ENCODE data around the gene PMVK. TPM values are rescaled to one million over a fixed set of nuclear protein-coding genes. Genes with fewer than 3 reads are reported as not detected.

Gene PMVK
- total and polyA plus RNA-seq, 4 donors, result 18.4 to 48.8 (median 43.4) TPM

GRCh38 chr1:154964359-154964758 is 27.8 kb upstream of the PMVK start:
- Histone ChIP-seq H3K27ac (ENCODE audit: low read depth in 1 of 2, low read length in 1 of 2) (no peak overlapping the region), H3K9me3 (ENCODE audit: control insufficient read depth in 4 of 4, insufficient read depth in 3 of 4, low read length in 3 of 4) (no peaks in the 10 kb centered on the region), H3K4me3 (no peak overlapping the region), H3K4me1 (ENCODE audit: control insufficient read depth in 5 of 5, insufficient read depth in 5 of 5, low read length in 5 of 5) (peaks cover 5 to 31% (median 15%) of the 10 kb centered on the region in 5 donors), H3K9ac (ENCODE audit: insufficient read depth in 1 of 2, low read length in 2 of 2) (no peak overlapping the region), H3K27me3 (ENCODE audit: control insufficient read depth in 3 of 3, insufficient read depth in 3 of 3, low read length in 2 of 3) (no peaks in the 10 kb centered on the region), H3K36me3 (ENCODE audit: control insufficient read depth in 4 of 4, insufficient read depth in 4 of 4, low read length in 4 of 4) (peaks cover 18 to 54% (median 35%) of the 10 kb centered on the region in 4 donors)
- TF ChIP-seq, protein P1, sequence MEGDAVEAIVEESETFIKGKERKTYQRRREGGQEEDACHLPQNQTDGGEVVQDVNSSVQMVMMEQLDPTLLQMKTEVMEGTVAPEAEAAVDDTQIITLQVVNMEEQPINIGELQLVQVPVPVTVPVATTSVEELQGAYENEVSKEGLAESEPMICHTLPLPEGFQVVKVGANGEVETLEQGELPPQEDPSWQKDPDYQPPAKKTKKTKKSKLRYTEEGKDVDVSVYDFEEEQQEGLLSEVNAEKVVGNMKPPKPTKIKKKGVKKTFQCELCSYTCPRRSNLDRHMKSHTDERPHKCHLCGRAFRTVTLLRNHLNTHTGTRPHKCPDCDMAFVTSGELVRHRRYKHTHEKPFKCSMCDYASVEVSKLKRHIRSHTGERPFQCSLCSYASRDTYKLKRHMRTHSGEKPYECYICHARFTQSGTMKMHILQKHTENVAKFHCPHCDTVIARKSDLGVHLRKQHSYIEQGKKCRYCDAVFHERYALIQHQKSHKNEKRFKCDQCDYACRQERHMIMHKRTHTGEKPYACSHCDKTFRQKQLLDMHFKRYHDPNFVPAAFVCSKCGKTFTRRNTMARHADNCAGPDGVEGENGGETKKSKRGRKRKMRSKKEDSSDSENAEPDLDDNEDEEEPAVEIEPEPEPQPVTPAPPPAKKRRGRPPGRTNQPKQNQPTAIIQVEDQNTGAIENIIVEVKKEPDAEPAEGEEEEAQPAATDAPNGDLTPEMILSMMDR (IDR thresholded peaks at IDR 0.05; ENCODE audit: control extremely low read depth, extremely low read depth), result no peak
- ATAC-seq (ENCODE audit: insufficient read depth, low FRiP score), result no peak
- WGBS, 2 donors, result 88 to 90% methylated on average over 6 of the region's 6 CpGs
- no peak for DNase-seq

DNA sequence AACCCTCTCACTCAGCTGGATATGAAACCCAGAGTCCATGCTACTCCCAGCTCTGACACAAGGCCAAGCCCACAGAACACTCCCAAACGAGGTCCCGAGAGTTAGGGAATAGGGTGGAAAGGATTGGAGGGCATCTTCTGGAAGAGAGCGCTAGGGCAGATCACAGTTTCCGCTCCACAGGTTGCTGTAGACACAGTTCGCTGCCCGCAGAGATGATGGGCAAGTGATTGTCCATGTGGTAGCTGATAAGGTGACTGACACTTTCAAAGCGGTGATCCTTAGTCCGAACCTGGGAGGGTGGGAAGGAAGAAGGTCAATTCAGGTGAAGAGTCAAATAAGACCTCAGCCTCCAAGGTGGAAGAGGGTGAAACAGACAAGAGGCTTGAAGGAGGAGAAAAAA is 27.1 kb upstream of the PMVK start:
- H3K36me3 ChIP-seq (ENCODE audit: control insufficient read depth in 4 of 4, insufficient read depth in 4 of 4, low read length in 4 of 4), result peaks cover 18 to 52% (median 38%) of the 10 kb centered on the region in 4 donors
- peaks cover 5 to 24% (median 9%) of the 10 kb centered on the region in 5 donors for H3K4me1 ChIP-seq (ENCODE audit: control insufficient read depth in 5 of 5, insufficient read depth in 5 of 5, low read length in 5 of 5)
- no peaks in the 10 kb centered on the region for H3K9me3 ChIP-seq (ENCODE audit: control insufficient read depth in 4 of 4, insufficient read depth in 3 of 4, low read length in 3 of 4)
- ATAC-seq (ENCODE audit: insufficient read depth, low FRiP score), result no peak
- DNase-seq, result no peak
- WGBS, 2 donors, result 88 to 90% methylated on average over 8 of the region's 8 CpGs
- TF ChIP-seq, protein P1 (IDR thresholded peaks at IDR 0.05; ENCODE audit: control extremely low read depth, extremely low read depth), result no peak
- no peak overlapping the region for H3K27ac ChIP-seq (ENCODE audit: low read depth in 1 of 2, low read length in 1 of 2)
- no peaks in the 10 kb centered on the region for H3K27me3 ChIP-seq (ENCODE audit: control insufficient read depth in 3 of 3, insufficient read depth in 3 of 3, low read length in 2 of 3)
- no peak overlapping the region for H3K9ac ChIP-seq (ENCODE audit: insufficient read depth in 1 of 2, low read length in 2 of 2)
- no peak overlapping the region for H3K4me3 ChIP-seq

DNA sequence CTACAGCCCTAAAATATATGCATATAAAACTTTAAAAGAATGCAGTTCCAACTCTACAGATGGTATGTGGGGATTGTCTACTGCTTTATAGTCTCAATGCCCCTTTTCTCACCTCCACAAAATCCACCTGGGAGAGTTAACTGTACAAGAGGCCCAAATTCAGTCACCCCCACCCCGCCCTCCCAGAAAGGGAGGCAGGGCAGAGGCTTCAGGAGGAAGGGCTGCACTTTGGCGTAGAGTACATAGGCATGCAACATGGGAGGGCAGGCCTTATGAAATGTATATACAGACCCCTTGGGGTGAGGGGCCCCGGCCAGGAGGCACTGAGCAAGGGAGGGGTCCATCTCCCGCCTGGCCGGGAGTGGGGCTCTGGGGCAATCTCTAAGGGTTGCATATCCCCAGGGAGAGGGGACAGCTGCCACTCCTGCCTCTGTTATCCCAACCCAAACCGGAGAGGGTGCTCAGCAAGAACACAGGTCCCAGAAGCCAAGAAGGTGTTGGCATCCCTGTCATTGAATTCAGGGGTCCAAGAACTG is 26.3 kb upstream of the PMVK start:
- TF ChIP-seq, protein P1 (IDR thresholded peaks at IDR 0.05; ENCODE audit: control extremely low read depth, extremely low read depth), result no peak
- H3K4me1 ChIP-seq (ENCODE audit: control insufficient read depth in 5 of 5, insufficient read depth in 5 of 5, low read length in 5 of 5), result peaks cover 5 to 22% (median 9%) of the 10 kb centered on the region in 5 donors
- DNase-seq (no peak), ATAC-seq (ENCODE audit: insufficient read depth, low FRiP score) (no peak)
- H3K36me3 ChIP-seq (ENCODE audit: control insufficient read depth in 4 of 4, insufficient read depth in 4 of 4, low read length in 4 of 4), result peaks cover 18 to 47% (median 38%) of the 10 kb centered on the region in 4 donors
- H3K27ac ChIP-seq (ENCODE audit: low read depth in 1 of 2, low read length in 1 of 2), result no peak overlapping the region
- no peak overlapping the region for H3K4me3 ChIP-seq
- peak overlapping the region in 1 of 2 donors; percentile 76 for H3K9ac ChIP-seq (ENCODE audit: insufficient read depth in 1 of 2, low read length in 2 of 2)
- no peaks in the 10 kb centered on the region for H3K9me3 ChIP-seq (ENCODE audit: control insufficient read depth in 4 of 4, insufficient read depth in 3 of 4, low read length in 3 of 4)
- no peaks in the 10 kb centered on the region for H3K27me3 ChIP-seq (ENCODE audit: control insufficient read depth in 3 of 3, insufficient read depth in 3 of 3, low read length in 2 of 3)
- 68 to 84% methylated on average over 6 of the region's 6 CpGs for WGBS, 2 donors

Measured in lung (tissue), 12 donors.